ENCODE data around the gene MACROD2.

Gene MACROD2

DNA sequence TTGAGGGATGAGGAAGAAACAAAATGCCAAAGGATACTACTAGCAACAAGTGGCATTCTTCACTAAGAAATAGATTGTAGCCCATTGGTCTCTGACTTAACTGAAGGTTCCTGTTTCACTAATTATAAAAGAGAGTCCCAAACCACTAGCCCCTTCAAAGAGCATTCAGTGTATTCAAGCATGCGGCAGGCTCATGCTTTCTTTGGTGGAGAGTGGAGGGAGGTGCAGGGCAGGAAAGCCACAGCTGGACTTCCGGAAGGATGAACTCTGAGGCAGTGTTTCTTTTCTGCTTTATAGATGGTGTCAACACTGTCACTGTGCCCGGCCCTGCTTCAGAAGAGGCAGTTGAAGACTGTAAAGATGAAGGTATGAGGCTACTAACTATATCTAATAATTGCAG, 1941.9 kb downstream of the MACROD2 start:
- Histone ChIP-seq H3K27ac (ENCODE audit: extremely low read depth, low read depth, low read length) (no peak overlapping the region), H3K4me3 (ENCODE audit: low read depth, low read length) (no peak overlapping the region), H3K36me3 (ENCODE audit: control insufficient read depth in 2 of 2, insufficient read depth in 1 of 2, low read length in 2 of 2) (no peaks in the 10 kb centered on the region), H3K9me3 (ENCODE audit: control insufficient read depth, insufficient read depth, low read depth, low read length) (no peaks in the 10 kb centered on the region), H3K4me1 (ENCODE audit: control insufficient read depth, insufficient read depth, low read length) (no peaks in the 10 kb centered on the region)
- TF ChIP-seq ZNF837 (tag by site-specific recombination; IDR thresholded peaks at IDR 0.05): no peak
- TF ChIP-seq ZNF311 (tag by site-specific recombination; IDR thresholded peaks at IDR 0.05; ENCODE audit: borderline replicate concordance): no peak
- TF ChIP-seq PRDM6 (tag by site-specific recombination; IDR thresholded peaks at IDR 0.05): no peak
- no peak for TF ChIP-seq AEBP2 (tag by site-specific recombination; IDR thresholded peaks at IDR 0.05; ENCODE audit: borderline replicate concordance)
- no peak for TF ChIP-seq ZNF19 (tag by site-specific recombination; IDR thresholded peaks at IDR 0.05; ENCODE audit: low read depth)
- TF ChIP-seq ZNF23 (tag by site-specific recombination; IDR thresholded peaks at IDR 0.05; ENCODE audit: borderline replicate concordance): no peak
- TF ChIP-seq, protein P1, sequence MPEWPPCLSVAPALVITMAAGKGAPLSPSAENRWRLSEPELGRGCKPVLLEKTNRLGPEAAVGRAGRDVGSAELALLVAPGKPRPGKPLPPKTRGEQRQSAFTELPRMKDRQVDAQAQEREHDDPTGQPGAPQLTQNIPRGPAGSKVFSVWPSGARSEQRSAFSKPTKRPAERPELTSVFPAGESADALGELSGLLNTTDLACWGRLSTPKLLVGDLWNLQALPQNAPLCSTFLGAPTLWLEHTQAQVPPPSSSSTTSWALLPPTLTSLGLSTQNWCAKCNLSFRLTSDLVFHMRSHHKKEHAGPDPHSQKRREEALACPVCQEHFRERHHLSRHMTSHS (tag by site-specific recombination; IDR thresholded peaks at IDR 0.05): no peak
- TF ChIP-seq ZNF16 (tag by site-specific recombination; IDR thresholded peaks at IDR 0.05; ENCODE audit: low read depth): no peak
- no peak for TF ChIP-seq ZNF561 (tag by site-specific recombination; IDR thresholded peaks at IDR 0.05; ENCODE audit: borderline replicate concordance)
- no peak for TF ChIP-seq MEIS1 (CRISPR knock-in tag; IDR thresholded peaks at IDR 0.05; ENCODE audit: borderline replicate concordance)
- TF ChIP-seq BCL11A (tag by site-specific recombination; IDR thresholded peaks at IDR 0.05; ENCODE audit: low read depth): no peak
- TF ChIP-seq ZNF623 (tag by site-specific recombination; IDR thresholded peaks at IDR 0.05): no peak
- TF ChIP-seq ZEB2 (tag by site-specific recombination; IDR thresholded peaks at IDR 0.05): no peak
- no peak for TF ChIP-seq ZNF148 (tag by site-specific recombination; IDR thresholded peaks at IDR 0.05; ENCODE audit: borderline replicate concordance)
- no peak for TF ChIP-seq ZNF529 (tag by site-specific recombination; IDR thresholded peaks at IDR 0.05; ENCODE audit: insufficient replicate concordance)
- TF ChIP-seq ZBTB7A (tag by site-specific recombination; IDR thresholded peaks at IDR 0.05; ENCODE audit: low read depth): no peak
- no peak for TF ChIP-seq KLF16 (tag by site-specific recombination; IDR thresholded peaks at IDR 0.05)
- ChIA-PET POLR2A (no interaction called here), CTCF (no interaction called here)

DNA sequence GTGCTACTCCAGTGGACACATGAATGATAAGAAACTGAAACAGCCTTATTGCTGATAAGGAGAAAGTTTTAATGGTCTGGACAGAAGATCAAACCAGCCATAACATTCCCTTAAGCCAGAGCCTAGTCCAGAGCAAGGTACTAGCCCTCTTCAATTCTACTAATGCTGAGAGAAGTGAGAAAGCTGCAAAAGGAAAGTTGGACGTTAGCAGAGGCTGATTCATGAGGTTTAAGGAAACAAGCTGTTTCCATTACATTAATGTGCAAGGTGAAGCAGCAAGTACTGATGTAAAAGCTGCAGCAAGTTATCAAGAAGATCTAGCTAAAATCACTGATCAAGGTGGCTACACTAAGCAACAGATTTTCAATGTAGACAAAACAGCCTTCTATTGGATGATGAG, 1943.5 kb downstream of the MACROD2 start:
- TF ChIP-seq ZNF221 (tag by site-specific recombination; IDR thresholded peaks at IDR 0.05; ENCODE audit: borderline replicate concordance) (no peak), ZFP37 (tag by site-specific recombination; IDR thresholded peaks at IDR 0.05) (no peak), TSHZ1 (tag by site-specific recombination; IDR thresholded peaks at IDR 0.05; ENCODE audit: borderline replicate concordance) (no peak), MEIS1 (CRISPR knock-in tag; IDR thresholded peaks at IDR 0.05; ENCODE audit: borderline replicate concordance) (no peak), KLF8 (tag by site-specific recombination; IDR thresholded peaks at IDR 0.05) (no peak), ZNF133 (tag by site-specific recombination; IDR thresholded peaks at IDR 0.05) (no peak), ZNF626 (tag by site-specific recombination; IDR thresholded peaks at IDR 0.05) (no peak)
- TF ChIP-seq, protein P2, sequence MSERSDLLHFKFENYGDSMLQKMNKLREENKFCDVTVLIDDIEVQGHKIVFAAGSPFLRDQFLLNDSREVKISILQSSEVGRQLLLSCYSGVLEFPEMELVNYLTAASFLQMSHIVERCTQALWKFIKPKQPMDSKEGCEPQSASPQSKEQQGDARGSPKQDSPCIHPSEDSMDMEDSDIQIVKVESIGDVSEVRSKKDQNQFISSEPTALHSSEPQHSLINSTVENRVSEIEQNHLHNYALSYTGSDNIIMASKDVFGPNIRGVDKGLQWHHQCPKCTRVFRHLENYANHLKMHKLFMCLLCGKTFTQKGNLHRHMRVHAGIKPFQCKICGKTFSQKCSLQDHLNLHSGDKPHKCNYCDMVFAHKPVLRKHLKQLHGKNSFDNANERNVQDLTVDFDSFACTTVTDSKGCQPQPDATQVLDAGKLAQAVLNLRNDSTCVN (tag by site-specific recombination; optimal IDR thresholded peaks at IDR 0.05): no peak
- Histone ChIP-seq H3K27ac (ENCODE audit: extremely low read depth, low read depth, low read length) (no peak overlapping the region), H3K4me1 (ENCODE audit: control insufficient read depth, insufficient read depth, low read length) (no peaks in the 10 kb centered on the region), H3K36me3 (ENCODE audit: control insufficient read depth in 2 of 2, insufficient read depth in 1 of 2, low read length in 2 of 2) (no peaks in the 10 kb centered on the region), H3K4me3 (ENCODE audit: low read depth, low read length) (no peak overlapping the region), H3K9me3 (ENCODE audit: control insufficient read depth, insufficient read depth, low read depth, low read length) (no peaks in the 10 kb centered on the region)
- ChIA-PET CTCF (no interaction called here), POLR2A (no interaction called here)
